Activated CD4-positive, alpha-beta T cell treated with anti-CD3 and anti-CD28 coated beads, Interleukin-2, Interleukin-4, amounts not matched to agents 100 ng/mL and 50 ng/mL, durations not matched to agents 16 hours and 8 hours (primary cell): ENCODE measurements around the gene FNBP1.

Source experiments
- DNase-seq: peaks from one replicate; pipeline ENCODE4 v3.0.0-alpha.2; 2020; ENCODE audit warnings: low spot score

Gene FNBP1

DNA sequence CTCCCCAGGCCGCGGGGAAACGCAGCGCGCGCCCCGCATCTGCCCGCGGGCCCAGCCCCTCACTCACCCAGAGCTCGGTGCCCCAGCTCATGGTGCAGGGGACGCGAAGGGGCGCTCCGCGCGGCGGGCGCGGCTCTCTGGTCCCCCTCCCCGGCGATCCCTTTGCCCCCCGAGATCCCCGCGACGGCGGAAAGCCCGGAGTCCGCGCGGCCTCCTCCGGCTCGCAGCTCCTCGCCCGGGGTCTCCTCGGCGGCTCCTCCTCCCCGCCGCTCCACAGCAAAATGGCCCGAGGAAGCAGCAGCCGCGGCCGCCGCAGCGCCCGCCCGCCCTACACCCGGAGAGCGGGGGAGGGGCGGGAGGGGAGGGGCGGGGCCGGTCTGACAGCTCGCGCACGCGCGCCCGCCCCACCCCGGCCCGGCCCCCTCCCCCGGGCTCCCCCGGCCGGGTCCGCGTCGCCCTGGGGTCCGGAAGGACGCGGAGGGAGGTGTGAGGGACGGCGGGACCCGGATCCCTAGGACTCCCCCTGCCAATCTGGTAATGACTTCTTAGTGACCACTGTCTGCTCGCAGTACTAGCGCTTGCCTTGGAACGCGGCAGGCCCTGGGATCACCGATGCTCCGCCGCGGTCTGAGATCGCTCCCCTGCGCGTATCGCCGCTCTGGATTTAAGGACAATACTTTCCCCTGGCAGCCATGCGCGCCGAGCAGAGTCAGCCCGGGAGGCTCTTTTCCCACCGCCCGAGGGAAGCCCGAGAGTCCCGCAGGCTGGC is at the start of gene FNBP1:
Gene FNBP1 (minus strand): TSS at position 305 of the 769 bp plus-strand sequence. CDS start 214 bp downstream, at position 91.
- peak; percentile 80 for DNase-seq

DNA sequence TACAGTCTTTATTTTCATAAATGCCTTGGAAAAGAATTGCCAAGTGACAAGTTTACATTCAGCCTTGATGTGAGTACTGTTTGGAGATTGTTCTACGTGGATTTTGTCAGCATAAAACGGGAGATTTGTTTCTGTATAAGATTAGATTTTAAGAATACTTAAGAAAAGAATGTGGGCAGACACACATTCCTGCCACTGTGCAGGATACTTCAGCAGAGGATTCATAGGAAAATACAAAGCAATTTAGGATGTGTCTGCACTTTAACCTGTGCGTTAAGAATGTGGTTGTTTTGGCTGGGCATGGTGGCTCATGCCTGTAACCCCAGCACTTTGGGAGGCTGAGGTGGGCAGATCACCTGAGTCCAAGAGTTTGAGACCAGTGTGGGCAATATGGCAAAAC is 47.9 kb upstream of the FNBP1 start:
- no peak for DNase-seq

DNA sequence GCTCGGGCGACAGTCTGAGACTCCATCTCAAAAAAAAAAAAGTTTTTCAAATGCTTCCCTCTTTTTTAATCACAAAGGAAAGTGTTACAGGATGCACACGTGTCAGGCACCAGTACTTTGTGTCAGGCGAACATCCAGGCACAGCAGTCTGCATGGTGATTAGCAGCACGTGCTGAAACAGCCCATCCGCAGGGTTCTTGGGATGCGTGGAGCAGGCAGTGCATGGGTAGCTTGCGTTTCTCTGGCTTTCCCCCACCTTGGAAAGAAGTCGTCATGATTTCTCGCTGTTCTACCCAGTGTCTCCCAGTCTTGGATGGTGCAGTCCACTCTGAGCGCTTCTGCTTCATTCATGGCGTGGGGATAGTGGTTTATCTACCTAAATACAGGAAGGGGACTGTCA is 46.2 kb upstream of the FNBP1 start:
- no peak for DNase-seq

DNA sequence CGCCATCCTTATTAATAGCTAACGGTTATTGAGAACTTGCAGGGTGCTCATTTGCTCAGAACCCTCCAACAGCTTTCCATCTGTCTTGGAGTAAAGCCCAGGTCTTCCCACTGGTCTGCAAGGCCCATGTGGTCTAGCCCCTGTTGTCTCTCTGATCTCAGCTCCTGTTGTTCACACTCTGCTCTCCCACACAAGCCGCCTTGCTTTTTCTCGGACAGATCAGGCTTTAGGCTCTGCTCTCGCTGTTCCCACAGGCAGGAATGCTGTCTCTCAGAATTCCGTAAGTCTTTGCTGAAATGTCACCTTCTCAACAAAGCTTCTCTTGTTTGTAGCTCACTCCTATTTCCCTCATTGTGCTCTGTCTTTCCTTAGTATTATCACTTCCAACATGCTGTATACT is 45.1 kb upstream of the FNBP1 start:
- DNase-seq = no peak

DNA sequence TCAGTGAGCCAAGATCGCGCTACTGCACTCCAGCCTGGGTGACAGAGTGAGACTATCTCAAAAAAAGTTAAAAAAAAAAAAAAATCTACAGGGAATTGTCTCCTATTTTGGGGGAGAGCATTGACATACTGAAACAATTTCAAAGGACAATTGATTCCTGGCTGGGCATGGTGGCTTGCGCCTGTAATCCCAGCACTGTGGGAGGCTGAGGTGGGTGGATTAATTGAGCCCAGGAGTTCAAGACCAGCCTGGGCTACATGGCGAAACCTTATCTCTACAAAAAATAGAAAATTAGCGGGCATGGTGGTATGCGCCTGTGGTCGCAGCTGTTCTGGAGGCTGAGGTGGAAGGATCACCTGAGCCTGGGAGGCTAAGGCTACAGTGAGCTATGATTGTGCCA is 41.3 kb upstream of the FNBP1 start:
- no peak for DNase-seq

DNA sequence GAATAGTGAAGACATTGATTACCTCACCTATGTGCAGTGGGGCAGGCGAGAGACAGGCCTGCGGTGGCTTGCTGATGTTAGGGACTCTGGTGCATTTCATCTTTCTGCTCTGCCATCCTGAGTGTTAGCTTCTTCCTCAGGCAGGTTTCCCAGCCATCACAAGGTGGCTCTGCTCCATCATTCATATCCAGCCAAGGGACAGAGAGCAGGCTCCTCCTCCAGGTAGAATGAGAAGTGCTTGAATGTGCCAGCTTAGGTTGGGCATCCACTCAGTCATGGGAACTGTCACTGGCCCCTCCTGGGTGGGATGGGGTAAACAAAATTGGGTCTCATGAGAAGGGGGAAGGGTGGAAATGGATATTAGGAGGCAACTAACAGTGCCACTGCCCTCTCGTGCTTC is 35.6 kb upstream of the FNBP1 start:
- DNase-seq = no peak

DNA sequence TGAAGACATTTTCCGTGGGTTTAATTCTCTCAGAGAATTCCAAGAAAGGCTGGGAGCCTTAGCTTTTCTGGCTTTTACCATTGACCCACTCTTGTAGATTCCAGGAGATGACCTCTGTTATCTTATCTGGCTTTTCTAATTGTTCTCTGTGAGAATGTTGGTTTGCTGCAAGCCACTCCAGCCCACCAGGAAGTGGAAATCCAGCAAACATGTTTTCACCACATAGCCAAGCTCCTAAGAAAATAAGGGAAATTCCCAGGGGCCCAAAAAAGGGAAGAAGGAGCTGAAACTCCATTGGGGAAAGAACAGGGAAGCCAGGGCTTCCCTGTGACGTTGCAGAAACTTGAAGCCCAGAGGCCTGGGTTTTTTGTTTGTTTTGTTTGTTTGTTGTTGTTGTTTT is 30.4 kb upstream of the FNBP1 start:
- no peak for DNase-seq

DNA sequence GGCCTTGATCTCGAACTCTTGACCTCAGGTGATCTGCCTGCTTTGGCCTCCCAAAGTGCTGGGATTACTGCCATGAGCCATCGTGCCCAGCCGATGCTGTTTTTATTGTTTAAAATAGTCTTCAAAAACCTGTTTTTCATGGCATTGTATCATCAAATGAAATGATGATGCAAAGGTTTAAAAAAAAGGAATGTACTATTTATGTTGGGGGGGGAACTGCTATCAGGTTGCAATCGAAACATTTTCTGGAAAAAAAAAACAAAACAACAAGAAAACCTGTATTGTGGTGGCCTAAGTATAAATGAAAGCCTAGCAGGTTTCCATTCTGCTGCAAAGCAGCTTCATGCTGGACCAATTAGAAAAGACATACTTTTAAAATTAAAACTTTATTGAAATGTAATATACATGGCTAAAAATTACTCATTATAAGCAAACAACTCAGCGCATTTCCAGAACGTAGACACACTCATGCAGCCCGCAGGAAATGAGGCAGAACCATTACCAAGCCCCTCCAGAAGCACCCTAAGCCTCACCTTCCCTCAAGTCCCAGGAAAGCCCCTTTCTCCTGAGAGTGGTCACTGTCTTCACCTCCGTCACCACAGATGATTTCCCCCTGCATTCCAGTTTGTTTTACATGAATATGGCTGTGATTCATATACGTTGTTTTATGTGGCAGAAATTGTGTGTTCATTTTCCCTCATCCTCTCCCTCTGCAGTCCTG is 29.7 kb upstream of the FNBP1 start:
- no peak for DNase-seq

DNA sequence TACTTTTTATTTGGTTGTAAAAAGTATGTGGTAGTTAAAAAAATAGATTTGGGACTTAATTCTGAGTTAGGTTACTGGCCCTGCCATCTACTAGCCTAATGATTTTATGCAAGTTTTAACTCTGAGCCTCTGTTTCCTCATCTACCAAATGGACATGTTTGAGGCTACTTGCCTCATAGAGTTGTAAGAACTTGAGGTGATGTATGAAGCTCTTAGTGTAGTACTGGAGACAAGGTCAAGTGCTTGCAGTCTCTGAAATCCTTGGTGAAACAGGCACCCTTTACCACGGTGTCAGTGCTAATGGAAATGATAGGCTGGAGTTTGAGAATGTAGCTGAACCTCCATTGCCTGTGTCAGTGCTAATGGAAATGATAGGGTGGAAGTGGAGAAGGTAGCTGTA is 26.1 kb upstream of the FNBP1 start:
- no peak for DNase-seq

DNA sequence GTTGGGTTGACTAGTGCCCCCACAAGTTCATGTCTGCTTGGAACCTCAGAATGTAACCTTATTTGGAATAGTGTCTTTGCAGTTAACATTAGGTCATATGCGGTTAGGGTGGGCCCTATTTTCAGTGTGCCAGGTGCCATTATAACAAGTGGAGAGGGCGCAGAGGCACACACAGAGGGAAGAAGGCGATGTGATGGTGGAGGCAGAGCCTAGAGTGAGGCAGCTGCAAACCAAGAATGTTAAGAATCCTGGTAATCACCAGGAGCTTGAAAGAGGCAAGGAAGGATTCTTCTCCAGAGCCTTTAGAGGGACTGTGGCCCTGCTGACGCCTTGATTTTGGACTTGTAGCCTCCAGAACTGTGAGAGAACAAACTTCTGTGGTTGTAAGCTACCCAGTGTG is 21.6 kb upstream of the FNBP1 start:
- DNase-seq = no peak

DNA sequence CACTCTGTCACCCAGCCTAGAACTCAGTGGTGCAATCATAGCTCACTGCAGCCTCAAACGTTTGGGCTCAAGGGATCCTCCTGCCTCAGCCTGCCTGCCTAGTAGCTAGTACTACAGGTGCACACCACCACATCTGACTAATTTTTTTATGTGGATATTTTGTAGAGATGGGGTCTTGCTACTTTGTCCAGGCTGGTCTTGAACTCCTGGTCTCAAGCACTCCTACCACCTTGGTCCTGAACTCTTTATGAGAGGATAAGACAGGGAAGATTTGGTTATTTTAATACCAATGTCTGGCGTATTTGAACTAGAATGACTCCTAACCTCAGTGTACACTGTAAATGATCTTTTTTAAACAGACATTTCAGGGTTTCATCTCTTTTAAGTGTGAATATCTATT is 19.8 kb upstream of the FNBP1 start:
- DNase-seq = no peak

DNA sequence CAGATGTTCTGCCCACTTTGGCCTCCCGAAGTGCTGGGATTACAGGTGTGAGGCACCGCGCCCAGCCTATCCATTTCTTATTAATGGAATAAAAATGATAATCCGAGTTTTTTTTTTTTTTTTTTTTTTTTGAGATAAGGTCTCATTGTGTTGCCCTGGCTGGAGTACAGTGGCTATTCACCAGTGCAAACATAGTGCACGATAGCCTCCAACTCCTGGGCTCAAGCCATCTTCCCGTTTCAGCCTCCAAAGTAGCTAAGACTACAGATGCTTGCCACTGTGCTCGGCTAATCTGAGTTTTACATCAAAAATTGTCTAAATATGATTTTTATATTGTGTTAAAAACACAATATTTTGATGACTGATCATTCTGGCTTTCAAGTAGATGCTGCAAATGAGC is 17.3 kb upstream of the FNBP1 start:
- no peak for DNase-seq

DNA sequence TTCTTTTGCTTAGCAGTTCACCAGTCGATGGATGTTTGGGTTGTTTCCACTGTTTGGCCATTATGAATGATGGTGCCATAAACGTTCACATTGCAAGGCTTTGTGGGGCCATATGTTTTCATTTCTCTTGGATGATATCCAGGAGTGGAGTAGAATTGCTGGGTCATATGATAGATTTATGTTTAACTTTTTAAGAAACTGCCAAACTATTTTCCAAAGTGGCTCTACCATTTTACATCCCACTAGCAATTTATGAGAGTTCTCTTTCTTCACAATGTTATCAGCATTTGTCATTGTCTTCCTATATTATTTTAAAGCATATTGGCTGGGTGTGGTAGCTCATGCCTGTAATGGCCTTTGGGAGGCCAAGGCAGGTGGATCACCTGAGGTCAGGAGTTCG is 15.9 kb upstream of the FNBP1 start:
- no peak for DNase-seq

DNA sequence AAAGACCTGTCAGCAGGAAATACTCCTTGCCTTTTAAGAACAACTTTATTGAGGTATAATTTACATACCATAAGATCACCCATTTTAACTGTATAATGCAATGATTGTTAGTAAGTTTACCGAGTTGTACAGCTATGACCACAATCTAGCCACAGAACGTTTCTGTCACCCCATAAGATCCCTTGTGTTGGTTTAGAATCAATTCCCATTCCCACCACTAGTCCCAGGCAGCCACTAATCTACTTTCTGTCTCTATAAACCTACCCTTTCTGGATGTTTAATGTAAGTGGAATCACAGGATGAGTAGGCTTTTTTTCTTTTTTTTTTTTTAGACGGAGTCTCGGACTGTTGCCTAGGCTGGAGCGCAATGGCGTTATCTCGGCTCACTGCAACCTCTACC is 15.2 kb upstream of the FNBP1 start:
- no peak for DNase-seq

DNA sequence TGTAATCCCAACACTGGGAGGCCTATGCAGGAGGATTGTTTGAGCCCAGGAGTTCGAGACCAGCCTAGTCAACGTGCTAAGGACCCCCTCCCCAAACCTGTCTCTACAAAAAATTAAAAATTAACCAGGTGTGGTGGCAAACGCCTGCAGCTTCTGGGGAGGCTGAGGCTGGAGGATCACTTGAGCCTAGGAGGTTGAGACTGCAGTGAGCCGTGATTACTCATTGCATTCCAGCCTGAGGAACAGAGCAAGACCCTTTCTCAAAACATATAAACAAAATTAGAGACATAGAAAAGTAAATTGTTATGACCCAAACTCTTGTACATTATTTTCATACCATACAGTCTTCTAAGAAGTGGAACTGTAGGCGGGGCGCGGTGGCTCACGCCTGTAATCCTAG is 11.8 kb upstream of the FNBP1 start:
- DNase-seq = no peak

DNA sequence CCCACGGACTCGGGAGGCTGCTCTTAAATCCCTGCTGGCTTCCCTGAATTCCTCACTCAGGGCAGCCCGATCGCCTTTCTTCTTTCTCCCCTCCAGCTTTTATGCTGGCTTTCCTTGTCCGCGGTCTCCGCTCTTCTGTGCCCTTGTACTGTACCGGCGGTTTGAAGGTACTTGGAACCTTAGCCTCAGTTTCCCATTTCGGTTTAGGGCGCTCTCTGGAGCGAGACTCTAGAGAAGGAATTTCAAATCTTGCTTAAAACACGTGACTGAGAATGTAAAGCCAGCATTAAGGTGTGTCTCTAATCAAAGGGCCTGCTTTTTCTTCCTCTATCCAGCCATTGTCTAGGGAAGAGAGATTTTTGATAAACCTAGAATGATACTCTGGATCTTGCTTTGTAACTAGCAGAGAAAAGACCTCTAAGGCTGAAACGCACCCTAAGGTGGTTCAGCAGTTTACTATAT is 11.4 kb upstream of the FNBP1 start:
- no peak for DNase-seq

DNA sequence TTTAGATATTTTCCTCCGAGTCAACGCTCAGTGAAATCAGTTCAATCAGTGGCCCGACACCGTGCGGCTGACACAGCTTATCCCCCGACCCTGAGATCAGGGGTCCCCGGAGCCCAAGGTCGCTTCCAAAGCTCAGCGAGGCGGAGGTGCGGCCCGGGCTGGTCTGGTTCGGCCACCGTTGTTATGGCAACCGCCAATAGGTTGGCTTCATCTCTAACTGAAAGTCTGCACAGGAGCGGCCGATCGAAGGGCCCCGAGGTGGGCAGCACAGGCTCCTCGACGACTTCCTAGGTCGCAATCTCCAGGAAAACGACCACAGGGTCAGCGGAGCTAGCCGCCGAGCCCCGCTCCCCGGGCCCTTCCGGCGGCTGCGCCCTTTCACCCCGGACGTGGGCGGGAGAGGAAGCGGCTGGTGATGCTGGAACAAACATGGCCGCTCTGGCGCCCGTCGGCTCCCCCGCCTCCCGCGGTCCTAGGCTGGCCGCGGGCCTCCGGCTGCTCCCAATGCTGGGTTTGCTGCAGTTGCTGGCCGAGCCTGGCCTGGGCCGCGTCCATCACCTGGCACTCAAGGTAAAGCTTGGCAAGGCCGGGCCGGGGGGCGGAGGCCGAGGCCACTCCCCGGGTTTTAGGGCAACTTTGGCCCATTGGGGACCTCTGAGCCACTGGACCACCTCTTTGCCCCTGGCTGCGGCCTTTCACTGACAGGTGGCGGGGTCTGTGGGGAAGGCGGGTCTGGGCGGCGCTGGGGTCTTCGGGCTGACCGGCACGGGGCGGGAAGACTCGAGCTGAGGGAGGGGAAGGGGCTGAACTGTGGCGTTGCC is 10.7 kb upstream of the FNBP1 start, which contains the start of gene GPR107:
Gene GPR107 (plus strand): TSS at position 403 of the 821 bp plus-strand sequence. CDS start 27 bp downstream, at position 430.
- peak; percentile 75 for DNase-seq

DNA sequence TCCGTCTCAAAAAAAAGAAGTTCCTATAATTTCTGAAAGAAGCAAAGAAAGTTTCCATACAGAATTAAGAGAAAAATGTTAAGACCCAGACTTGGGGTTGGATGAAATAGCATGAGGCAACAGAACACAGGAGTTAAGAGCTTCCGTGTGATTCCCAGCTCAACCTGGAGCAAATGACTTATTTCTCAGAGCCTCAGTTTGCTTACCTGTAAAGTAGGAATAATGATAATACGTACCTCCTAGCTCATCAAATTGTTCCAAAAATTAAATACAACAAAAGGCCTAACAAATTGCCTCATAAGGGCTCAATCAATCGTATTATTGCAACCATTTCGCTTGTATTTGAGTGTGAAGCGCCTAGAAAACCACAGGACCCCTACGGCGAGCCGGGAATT is 10.1 kb upstream of the FNBP1 start:
- DNase-seq = no peak

DNA sequence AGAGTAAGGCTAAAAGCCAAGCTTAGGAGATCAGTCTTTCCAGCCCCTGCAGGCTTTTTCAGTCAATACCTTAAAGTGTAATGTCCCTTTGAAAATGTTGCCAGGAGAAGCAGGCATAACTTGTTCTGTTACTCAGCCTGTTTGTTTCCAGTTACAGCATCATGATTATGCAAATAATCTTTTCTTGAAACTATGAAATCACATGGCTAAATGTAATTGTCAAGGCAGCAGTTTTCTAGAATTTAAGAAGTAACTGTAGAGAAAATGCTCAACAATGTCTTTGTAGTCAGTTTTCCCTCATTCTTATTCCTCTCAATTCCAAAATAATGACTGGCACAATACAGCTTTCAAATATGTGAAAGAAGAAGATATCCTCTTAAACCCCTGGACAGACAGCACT is 8.9 kb upstream of the FNBP1 start:
- no peak for DNase-seq

DNA sequence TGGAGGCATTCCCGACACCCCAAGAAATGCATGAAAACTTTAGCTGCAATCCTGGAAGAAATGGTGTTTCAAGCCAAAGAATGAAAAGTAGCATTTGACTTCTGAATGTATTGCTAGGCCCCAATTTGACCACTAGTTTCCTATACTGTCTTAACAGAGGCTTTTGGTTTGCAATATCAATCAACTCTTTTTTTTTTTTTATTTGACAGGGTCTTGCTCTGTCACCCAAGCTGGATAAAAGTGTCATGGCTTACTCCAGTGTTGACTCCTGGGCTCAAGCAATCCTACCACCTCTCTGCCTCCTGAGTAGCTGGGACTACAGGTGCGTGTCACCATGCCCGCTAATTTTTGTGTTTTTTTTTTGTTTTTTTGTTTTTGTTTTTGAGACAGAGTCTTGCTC is 7.5 kb upstream of the FNBP1 start:
- no peak for DNase-seq

DNA sequence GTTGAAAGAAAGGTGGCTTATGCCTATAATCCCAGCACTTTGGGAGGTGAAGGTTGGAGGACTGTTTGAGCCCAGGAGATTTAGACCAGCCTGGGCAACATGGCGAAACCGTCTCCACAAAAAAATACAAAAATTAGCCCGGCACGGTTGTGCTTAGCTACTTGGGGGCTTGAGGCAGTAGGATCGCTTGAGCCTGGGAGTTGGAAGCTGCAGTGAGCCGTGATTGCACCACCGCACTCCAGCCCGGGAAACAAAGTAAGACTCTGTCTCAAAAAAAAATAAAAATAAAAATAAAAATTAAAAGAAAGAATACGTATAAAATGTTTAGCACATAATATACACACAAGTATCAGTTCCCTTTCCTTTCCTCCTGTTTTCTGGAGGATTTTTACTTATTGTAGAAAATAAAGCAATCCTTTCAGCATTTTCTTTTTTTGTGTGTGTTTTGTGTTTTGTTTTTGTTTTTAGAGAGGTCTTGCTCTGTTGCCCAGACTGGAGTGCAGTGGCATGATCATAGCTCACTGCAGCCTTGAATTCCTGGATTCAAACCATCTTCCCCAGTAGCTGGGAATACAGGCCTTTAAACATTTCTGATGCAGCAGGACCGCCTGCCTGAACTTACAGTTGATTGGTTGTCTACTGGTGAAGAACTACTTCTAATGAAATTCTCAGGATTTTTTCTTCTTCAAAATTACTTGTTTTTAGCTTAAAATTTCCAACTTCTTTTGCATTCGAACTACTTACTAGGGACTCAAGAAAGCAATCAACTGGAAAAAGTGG is 6.6 kb upstream of the FNBP1 start:
- no peak for DNase-seq
